ENCODE data around the gene DYNC1I1. TPM values are rescaled to one million over a fixed set of nuclear protein-coding genes. Genes with fewer than 3 reads are reported as not detected.

The DYNC1I1 gene
- total and polyA plus RNA-seq, 2 of the 4 experiments (the other 2 are of a cell fraction) = under 0.01 to 0.15 TPM

GRCh38 chr7:95997632-95998031 lies 225.3 kb downstream of the DYNC1I1 start:
- ATAC-seq (ENCODE audit: low read depth) = no peak
- Histone ChIP-seq H3K27ac (ENCODE audit: insufficient read depth, low read length) (no peak overlapping the region), H2BK120ac (ENCODE audit: low read depth, low read length) (no peak overlapping the region), H3K36me3 (ENCODE audit: control insufficient read depth, insufficient read depth, low read length) (no peaks in the 10 kb centered on the region), H3K9me3 (ENCODE audit: control insufficient read depth, insufficient read depth, low read length) (no peaks in the 10 kb centered on the region), H3K9ac (ENCODE audit: low read depth, low read length) (no peak overlapping the region), H3K4ac (ENCODE audit: low read depth, low read length) (no peak overlapping the region), H2AK5ac (ENCODE audit: low read depth, low read length) (no peak overlapping the region), H3K23ac (ENCODE audit: low read depth, low read length) (no peak overlapping the region), H3K4me2 (ENCODE audit: low read depth, low read length) (no peak overlapping the region), H2BK5ac (ENCODE audit: low read depth, low read length, poor library complexity, severe bottlenecking) (no peak overlapping the region), H3K14ac (replicated peaks; ENCODE audit: low read depth, low read length) (no peak overlapping the region), H4K20me1 (ENCODE audit: insufficient read depth, low read length) (no peaks in the 10 kb centered on the region), H4K5ac (ENCODE audit: low read depth, low read length) (no peak overlapping the region), H2BK15ac (ENCODE audit: low read depth, low read length) (no peak overlapping the region), H3K4me3 (ENCODE audit: insufficient read depth, low read depth, low read length) (no peak overlapping the region), H3K27me3 (ENCODE audit: control insufficient read depth, insufficient read depth, low read length) (no peaks in the 10 kb centered on the region), H2AFZ (replicated peaks; ENCODE audit: low read length, poor library complexity) (no peak overlapping the region), H2AK9ac (replicated peaks; ENCODE audit: low read depth, low read length, poor library complexity) (no peak overlapping the region), H3K4me1 (ENCODE audit: control insufficient read depth, insufficient read depth, low read length) (no peaks in the 10 kb centered on the region), H3K79me1 (ENCODE audit: low read depth in 1 of 2, low read length in 2 of 2) (no peaks in the 10 kb centered on the region), H4K8ac (ENCODE audit: low read depth in 2 of 2, low read length in 2 of 2) (no peak overlapping the region), H2BK20ac (ENCODE audit: low read depth, low read length) (no peak overlapping the region), H3K56ac (ENCODE audit: extremely low read depth, insufficient read depth, low read length) (no peak overlapping the region), H3K9me1 (ENCODE audit: insufficient read depth, low read length) (no peaks in the 10 kb centered on the region), H3K18ac (ENCODE audit: low read depth, low read length) (no peak overlapping the region), H4K91ac (ENCODE audit: insufficient read depth, low read depth, low read length) (no peak overlapping the region)
- ChIA-PET POLR2A (ENCODE audit: unreplicated experiment) (no interaction called here), CTCF (no interaction called here)
- dilution Hi-C loops (cut with HindIII; ENCODE audit: low sequenced_read_pairs, unreplicated experiment) (no loop called here), in situ Hi-C loops (cut with MboI; ENCODE audit: low sequenced_read_pairs) (no loop called here), intact Hi-C loops (cut with micrococcal nuclease) (no loop called here)
- no CpG with 5 or more reads among the region's 1 CpG for WGBS, 2 experiments (ENCODE audit: extremely low coverage in 2 of 2, insufficient read length in 1 of 2)
- TF ChIP-seq SMC3 (IDR thresholded peaks at IDR 0.05; ENCODE audit: low read depth, low read length) = no peak
- TF ChIP-seq MAFK (IDR thresholded peaks at IDR 0.05; ENCODE audit: low read depth, low read length) = peak; percentile 56
- DNase-seq = no peak
- BruUV-seq (replicated peaks) = no TSS peak
